ENCODE data around the gene HIPK2.

Gene HIPK2

DNA sequence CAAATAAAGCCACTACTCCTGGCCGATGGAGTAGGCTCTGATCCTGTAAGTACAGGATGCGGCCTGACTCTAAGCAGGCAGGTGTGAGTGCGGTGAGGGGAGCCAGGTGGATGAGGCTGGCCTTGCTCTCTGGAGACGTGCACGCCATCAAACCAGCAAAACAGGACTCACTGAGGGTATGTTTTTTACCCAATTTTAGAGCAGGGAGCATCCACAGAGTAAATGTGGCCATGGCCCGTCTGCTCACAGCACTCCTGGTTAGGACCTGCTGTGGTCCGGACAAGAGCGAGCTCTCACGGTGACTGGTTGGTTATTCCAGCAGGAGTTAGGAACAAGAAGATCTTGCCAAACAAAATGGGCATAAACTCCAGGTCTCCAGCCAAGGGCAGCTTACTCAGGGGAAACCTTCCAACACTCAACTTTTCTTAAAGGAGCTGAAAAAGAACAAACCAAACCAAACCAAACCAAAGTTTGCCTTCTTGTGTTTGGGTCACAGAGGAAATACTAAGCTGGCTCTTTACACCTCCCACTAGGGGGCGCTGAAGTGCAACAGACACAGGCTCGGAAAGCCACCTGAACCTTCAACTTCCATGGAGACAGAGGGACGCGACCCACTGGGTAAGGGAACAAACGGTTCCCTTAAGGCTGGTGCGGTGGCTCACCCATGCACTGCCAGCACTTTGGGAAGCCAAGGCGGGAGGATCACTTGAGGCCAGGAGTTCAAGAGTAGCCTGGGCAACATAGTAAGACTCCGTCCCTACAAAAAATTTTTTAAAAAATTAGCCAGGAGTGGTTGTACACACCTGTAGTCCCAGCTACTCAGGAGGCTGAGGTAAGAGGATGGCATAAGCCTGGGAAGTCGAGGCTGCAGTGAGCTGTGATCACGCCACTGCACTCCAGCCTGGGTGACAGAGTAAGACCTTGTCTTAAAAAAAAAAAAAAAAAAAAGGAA, 131.9 kb downstream of the HIPK2 start:
- peak; percentile 67 to 82 (median 74) for DNase-seq

DNA sequence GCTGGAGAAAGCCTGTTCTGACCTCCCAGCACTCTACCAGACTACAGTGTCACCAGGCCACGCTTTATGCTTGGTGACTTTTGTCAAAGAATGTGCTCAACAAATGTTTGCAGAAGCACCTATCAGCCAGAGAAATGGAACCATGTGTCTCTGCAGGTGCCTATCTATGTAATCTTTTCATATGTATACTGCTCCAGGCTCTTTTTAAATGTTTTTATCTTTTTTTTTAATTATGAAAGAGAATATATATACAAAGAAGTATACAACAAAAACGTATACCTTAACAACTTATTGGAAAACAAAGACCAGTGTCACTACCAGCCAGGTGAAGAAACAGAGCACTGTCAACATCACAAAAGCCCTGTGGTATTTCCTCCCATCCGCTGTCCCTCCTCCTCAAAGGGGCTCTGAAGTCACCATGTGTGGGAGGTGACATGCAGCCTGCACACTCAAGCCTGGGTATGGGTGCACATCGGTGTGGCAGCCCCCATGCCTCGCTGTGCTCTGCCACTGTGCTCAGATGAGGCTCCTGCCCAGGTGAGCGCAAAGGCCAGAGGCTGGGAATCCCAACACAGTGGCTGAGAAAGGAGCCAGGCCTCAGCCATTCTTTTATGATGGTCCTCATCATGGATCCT, 133.7 kb downstream of the HIPK2 start:
- DNase-seq: no peak

GRCh38 chr7:139642283-139642682, 135.5 kb downstream of the HIPK2 start:
- DNase-seq: no peak

- no peak for DNase-seq
Measured at GRCh38 chr7:139641337-139641992, 136.3 kb downstream of the HIPK2 start.

DNA sequence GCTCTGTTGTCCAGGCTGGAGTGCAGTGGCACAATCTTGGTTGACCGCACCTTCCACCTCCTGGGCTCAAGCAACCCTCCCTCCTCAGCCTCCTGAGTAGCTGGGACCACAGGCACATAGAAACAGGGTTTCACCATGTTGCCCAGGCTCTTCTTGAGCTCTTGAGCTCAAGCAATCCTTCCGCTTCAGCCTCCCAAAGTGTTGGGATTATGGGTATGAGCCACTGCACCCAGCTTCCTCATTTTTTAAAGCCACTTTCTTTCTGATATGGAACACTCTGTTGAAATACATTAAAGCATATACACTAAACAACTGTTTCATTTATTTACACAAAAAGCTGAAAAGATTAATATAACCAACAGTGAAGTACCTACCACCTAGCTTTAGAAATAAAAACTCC, 137.1 kb downstream of the HIPK2 start:
- no peak for DNase-seq

DNA sequence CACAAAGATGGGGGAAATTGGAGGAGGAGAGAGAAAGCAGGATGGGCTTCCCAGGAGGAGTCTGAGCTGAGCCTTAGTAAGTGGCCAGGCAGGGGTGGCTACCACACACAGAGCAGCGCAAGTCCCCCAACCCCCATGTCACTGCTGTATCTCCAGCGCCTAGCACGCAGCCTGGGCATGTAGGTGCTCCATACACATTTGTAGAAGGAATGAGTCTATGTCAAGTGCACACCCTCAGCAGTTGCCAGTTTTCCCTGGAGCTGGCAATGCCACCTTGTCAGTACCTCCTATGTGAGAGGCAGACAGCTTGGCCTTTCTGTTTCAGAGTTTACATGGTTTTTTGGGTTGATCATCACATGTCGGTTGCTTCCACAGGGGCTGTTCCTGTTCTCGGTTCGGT, 138.2 kb downstream of the HIPK2 start:
- no peak for DNase-seq

DNA sequence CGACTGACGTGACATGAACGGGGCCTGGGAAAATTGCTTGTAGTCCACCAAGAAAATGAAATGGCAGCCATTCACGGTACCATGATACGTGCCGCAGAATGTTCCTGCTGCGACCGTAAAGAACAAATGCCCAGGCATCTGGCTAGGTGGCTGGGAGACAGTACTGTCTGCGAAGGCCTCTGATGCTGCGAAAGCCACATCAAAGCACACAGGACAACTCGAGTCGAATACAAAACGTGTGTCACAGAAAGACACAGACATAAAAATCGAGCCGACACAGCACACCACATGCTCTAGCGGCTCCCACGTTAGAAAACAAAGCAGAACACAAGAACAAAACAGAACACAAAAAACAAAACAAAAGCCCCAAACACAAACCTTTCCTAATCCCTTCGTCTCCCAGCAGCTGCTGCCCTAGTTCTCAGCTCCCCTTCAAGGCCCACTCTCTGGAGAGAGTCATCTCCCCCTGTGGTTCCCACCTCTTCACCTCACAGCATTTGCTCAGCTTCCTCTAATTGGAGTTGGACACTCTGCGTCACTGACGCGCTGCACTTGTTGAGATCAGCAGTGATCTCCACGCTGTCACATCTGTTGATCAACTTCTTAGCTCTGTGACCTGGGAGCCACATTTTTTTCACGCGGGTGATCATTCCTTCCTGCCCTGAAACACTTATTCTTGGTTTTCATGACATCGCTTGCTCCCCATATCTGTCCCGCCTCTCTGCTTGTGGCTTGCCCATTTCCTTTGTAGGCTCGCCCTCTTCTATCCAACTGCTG, 142.1 kb downstream of the HIPK2 start:
- DNase-seq: peak in 1 of 4 experiments; percentile 15

DNA sequence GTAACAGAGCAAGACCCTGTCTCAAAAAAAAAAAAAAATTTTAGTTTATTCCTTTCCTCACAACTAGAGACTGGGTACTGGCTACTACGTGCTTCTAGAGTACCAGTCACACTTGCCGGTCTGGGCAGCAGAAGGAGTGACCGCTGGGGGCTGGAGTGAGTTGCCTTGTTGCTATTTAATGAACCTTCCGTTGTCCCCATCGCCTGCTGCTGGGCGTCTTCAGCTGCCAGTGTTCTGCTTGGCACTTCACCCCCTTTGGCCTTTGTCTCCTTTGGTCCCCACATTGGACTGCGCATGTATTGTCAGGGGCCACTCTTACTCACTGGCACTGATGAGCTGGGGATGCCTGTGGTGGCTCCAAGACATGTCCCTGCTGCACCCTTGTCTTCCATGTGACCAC, 143.7 kb downstream of the HIPK2 start:
- no peak for DNase-seq

DNA sequence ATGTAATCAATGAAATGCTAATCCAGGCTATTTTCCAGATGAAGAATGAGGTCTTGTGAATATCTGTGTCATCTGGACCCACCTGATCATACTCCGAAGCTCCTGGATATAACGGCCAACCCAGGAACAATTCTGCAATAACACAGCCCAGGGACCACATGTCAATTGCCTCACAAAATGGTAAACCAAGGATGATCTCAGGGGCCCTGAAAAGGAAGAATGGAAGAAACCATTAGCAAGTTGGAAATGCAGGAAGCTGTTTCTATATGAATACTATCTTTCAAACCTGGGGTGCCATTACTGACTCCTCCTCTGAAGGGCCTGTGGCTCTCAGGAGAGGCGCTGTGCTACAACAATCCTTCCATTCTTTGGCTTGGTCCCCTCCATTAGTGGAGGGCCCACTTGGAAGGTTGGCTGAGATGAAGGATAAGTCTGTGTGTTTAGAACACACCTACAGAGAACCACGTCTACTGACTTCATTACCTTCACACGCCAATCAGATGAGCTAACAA, 146.2 kb downstream of the HIPK2 start:
- DNase-seq: no peak

DNA sequence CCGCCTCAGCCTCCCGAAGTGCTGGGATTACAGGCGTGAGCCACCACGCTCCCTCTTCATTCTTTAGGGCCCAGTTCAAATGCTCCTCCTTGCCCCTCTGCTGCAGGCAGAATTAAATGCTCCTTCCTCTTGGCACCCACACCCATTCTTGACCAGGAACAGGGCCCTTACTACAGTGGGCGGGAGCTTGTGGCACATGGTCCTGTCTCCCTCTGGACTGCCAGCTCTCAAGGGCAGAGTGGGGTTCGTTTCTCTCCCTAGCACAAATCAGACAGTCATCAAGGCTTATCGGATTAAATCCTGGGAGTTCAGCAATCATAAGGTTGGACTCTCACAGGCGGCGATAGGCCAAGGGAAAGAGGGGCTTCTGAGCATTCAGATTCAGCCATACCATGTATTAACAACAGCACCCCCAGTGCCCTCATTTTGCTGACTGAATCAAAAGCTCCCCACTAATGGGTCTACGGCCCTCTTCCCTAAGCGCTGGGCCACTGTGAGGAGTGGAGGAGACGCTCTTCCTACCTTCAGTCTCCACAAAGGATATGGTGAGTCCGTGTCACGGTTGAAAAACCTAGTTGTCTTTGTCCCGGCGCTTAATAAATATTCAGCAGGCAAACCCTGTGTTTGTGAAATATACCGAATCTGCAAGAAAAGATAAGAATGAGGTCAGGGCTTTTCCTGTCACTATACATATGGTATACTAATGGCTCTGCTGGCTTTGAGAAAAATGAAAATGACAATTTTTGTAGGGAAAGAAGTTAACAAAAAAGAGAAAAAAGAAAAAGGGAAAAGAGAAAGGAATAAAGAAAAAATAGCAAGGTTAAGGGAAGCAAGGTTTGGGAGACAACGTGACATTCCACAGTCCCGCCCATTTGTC, 146.9 kb downstream of the HIPK2 start:
- no peak for DNase-seq

GRCh38 chr7:139629392-139630082, 148.3 kb downstream of the HIPK2 start:
- DNase-seq: no peak

- no peak for DNase-seq
Measured at GRCh38 chr7:139627831-139628230, 150.0 kb downstream of the HIPK2 start.

DNA sequence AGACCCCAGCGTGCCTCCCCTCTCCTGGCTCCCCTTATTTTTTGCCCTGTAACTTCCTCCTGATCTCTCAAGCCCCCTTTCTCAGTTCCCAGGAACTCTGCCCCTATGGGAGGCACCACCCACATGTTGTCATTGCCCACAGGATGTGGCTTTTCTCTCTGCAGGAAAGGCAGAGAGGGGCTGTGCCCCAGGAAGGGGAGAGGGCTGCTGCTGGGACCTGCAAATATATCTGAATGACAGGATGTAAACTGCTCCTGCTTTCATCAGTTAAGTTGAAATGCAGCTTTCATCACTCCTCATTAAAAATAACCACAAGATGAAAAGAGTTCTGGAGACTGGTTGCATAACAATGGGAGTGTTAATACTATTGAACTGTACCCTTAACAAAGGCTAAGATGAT, 151.0 kb downstream of the HIPK2 start:
- DNase-seq: no peak

- no peak for DNase-seq
Measured at GRCh38 chr7:139623518-139623917, 154.3 kb downstream of the HIPK2 start.

GRCh38 chr7:139620676-139621344, 157.0 kb downstream of the HIPK2 start:
- peak; percentile 4 to 30 (median 12) for DNase-seq

DNA sequence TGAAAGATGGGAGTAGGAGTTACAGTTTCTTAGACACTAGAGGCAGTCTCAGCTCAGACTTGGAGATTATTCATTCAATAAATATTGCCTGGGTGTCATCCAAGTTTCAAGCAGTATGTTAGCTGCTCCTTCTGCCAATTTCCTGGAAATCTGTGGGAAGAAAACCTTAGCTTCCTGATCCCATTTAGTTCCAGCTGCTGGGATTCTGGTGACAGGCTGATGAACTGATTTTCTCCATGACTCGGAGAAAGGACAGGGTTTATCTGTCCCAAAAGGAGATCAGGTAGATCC, 158.5 kb downstream of the HIPK2 start:
- no peak for DNase-seq

DNA sequence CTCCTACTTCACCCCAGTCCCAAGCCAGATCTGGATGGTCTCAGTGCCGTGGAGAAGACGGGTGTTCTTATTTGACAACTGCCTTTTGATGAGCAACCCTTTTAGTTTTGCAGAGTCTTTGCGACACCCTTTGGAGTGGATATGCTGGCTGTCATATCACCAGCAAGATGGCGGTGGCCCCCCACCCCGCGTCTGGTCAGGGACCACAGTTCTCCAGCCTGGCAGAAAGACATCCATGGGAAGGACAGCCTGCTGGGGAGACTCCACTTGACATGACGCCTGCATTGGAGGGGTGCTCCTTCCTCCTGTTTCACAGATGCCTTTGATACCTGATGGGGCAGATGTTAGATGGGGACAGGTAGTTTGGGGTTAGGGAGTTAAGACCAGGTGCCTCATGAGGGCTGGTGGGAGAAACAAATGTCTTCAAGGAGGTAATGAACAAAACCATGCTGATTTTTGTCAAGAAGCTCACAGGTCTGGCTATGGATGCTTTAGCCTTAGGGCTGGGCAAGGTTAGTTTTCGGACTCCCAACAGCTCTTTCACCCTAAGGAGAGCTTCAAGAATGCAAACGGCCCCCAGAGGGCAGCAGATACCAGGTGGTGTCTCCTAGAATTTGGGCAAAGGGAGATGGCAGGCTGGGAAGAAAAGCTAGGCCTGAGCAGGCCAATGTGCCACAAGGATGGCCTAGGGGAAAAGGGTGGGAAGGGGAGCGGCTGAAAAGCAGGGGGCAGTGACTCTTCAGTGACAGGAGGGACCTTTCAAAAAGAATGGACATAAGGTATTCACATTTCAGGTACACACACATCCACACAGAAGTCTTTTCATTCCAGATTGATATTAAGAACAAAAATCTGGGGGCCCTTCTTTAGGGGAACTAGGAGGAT, 159.1 kb downstream of the HIPK2 start:
- DNase-seq: peak in 1 of 4 experiments; percentile 5

DNA sequence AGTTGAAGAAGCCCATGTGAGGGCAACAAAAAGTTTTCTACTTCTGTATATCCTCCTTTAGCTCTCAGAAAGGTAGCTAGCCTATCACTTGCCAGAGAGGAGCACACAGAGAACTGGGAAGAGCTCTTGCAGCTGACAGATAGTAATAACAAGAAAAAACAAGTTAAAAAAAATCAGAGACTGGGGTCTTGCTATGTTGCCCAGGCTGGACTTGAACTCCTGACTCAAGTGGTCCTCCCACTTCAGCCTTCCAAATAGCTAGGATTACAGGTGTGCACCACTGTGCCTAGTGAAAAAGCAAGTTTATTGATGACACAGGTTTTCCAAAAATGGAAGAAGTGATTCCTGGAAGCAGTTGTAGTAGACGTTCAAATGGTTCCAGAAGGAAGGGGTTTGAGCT, 160.7 kb downstream of the HIPK2 start:
- no peak for DNase-seq

GRCh38 chr7:139614886-139615285, 162.9 kb downstream of the HIPK2 start:
- no peak for DNase-seq

- no peak for DNase-seq
Measured at GRCh38 chr7:139613971-139614411, 163.8 kb downstream of the HIPK2 start.
